ENCODE measurements around the gene PARVA. TPM values are rescaled to one million over a fixed set of nuclear protein-coding genes. Genes with fewer than 3 reads are reported as not detected.

Gene PARVA
- total RNA-seq, 2 donors from 2014 or later: 55.9 to 58.1 TPM

- TF ChIP-seq, protein P1, sequence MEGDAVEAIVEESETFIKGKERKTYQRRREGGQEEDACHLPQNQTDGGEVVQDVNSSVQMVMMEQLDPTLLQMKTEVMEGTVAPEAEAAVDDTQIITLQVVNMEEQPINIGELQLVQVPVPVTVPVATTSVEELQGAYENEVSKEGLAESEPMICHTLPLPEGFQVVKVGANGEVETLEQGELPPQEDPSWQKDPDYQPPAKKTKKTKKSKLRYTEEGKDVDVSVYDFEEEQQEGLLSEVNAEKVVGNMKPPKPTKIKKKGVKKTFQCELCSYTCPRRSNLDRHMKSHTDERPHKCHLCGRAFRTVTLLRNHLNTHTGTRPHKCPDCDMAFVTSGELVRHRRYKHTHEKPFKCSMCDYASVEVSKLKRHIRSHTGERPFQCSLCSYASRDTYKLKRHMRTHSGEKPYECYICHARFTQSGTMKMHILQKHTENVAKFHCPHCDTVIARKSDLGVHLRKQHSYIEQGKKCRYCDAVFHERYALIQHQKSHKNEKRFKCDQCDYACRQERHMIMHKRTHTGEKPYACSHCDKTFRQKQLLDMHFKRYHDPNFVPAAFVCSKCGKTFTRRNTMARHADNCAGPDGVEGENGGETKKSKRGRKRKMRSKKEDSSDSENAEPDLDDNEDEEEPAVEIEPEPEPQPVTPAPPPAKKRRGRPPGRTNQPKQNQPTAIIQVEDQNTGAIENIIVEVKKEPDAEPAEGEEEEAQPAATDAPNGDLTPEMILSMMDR (IDR thresholded peaks at IDR 0.05): no peak
- H3K9me3 ChIP-seq: no peaks in the 10 kb centered on the region
- DNase-seq (ENCODE audit: low spot score): no peak
- H3K4me3 ChIP-seq: no peak overlapping the region
- H3K27me3 ChIP-seq: no peaks in the 10 kb centered on the region
- H3K27ac ChIP-seq: peak overlapping the region in 1 of 2 donors; percentile 99
- H3K36me3 ChIP-seq: no peaks in the 10 kb centered on the region
- peaks cover 0 to 33% of the 10 kb centered on the region in 2 donors for H3K4me1 ChIP-seq
These were observed 1.7 kb upstream of the PARVA start for GRCh38 chr11:12375720-12376119.

- no peaks in the 10 kb centered on the region for H3K36me3 ChIP-seq
- H3K9me3 ChIP-seq: no peaks in the 10 kb centered on the region
- peak; percentile 72 for DNase-seq (ENCODE audit: low spot score)
- H3K27me3 ChIP-seq: no peaks in the 10 kb centered on the region
- H3K4me3 ChIP-seq: peak overlapping the region in 1 of 2 donors; percentile 72
- H3K27ac ChIP-seq: peak overlapping the region; percentile 95 to 99
- TF ChIP-seq, protein P1 (IDR thresholded peaks at IDR 0.05): no peak
- peaks cover 0 to 40% of the 10 kb centered on the region in 2 donors for H3K4me1 ChIP-seq
These were observed 901 bp upstream of the PARVA start for GRCh38 chr11:12376259-12377081.

GRCh38 chr11:12377824-12378593 is 638 bp downstream of the PARVA start:
- peak overlapping the region; percentile 72 to 78 for H3K4me3 ChIP-seq
- no peaks in the 10 kb centered on the region for H3K36me3 ChIP-seq
- peaks cover 0 to 48% of the 10 kb centered on the region in 2 donors for H3K4me1 ChIP-seq
- no peaks in the 10 kb centered on the region for H3K27me3 ChIP-seq
- DNase-seq (ENCODE audit: low spot score): peak; percentile 80
- TF ChIP-seq, protein P1 (IDR thresholded peaks at IDR 0.05): peak in 1 of 2 donors; percentile 24
- H3K27ac ChIP-seq: peak overlapping the region; percentile 95 to 99
- H3K9me3 ChIP-seq: no peaks in the 10 kb centered on the region

GRCh38 chr11:12380565-12381325 is 3.4 kb downstream of the PARVA start:
- no peak overlapping the region for H3K4me3 ChIP-seq
- peaks cover 0 to 60% of the 10 kb centered on the region in 2 donors for H3K4me1 ChIP-seq
- no peaks in the 10 kb centered on the region for H3K36me3 ChIP-seq
- peak overlapping the region; percentile 72 to 80 for H3K27ac ChIP-seq
- no peak for DNase-seq (ENCODE audit: low spot score)
- no peaks in the 10 kb centered on the region for H3K9me3 ChIP-seq
- TF ChIP-seq, protein P1 (IDR thresholded peaks at IDR 0.05): no peak
- H3K27me3 ChIP-seq: no peaks in the 10 kb centered on the region

DNA sequence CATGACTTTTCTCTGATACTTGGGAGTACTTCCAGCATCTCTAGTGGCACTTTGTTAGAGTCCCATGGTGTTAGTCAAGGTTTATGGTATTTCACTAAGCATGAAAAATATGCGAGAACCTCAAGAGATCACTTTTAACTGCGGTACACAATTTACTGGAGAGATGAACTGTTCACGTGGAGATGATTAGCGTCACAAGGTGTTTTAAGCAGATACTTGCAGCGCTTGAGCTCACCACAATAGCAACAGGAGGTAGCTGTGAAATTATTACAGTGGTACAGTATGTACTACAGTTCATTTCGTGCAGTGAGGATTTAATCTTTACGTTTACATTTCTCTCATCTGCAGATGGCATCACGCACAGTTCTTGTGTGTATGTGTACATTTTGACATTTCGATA is 4.5 kb downstream of the PARVA start:
- Histone ChIP-seq H3K9me3 (no peaks in the 10 kb centered on the region), H3K27me3 (no peaks in the 10 kb centered on the region), H3K4me1 (peaks cover 0 to 59% of the 10 kb centered on the region in 2 donors), H3K4me3 (no peak overlapping the region), H3K27ac (peak overlapping the region; percentile 72 to 80), H3K36me3 (no peaks in the 10 kb centered on the region)
- TF ChIP-seq, protein P1 (IDR thresholded peaks at IDR 0.05): no peak
- DNase-seq (ENCODE audit: low spot score): no peak

Data from right atrium auricular region (tissue), 2 donors.